Kidney epithelial cell (primary cell): Measurements from ENCODE around the gene SLC35E2B. TPM values are rescaled to one million over a fixed set of nuclear protein-coding genes. Genes with fewer than 3 reads are reported as not detected.

Experiments used
- DNase-seq: peaks from one replicate; pipeline ENCODE4 v3.0.0-alpha.2; 2010; ENCODE audit warnings: low read depth
- H3K27me3 ChIP-seq: 2 replicates; pipeline ENCODE4 v1.6.0; 2011; ENCODE audit warnings: low read length; ENCODE audit not compliant: control insufficient read depth, insufficient read depth
- H3K36me3 ChIP-seq: 2 replicates; pipeline ENCODE4 v1.5.1; 2011; ENCODE audit warnings: low read length; ENCODE audit not compliant: control insufficient read depth, insufficient read depth
- H3K4me3 ChIP-seq: 2 replicates; pipeline ENCODE4 v1.5.1; 2011; ENCODE audit warnings: low read depth, mild to moderate bottlenecking, control low read depth, low read length
- CTCF ChIP-seq: IDR thresholded peaks from 2 replicates; pipeline ENCODE4 v1.5.1; 2011; ENCODE audit warnings: mild to moderate bottlenecking, moderate library complexity, low read length, control low read depth, inconsistent platforms; ENCODE audit not compliant: insufficient read depth, poor library complexity, severe bottlenecking
- total RNA-seq: library from RNA; depleted of rRNA; stranded (reverse); fragments of >200 nt; gene quantifications from 2 replicates; pipeline ENCODE4 v1.2.3, GENCODE V29; 2015

The SLC35E2B gene
- total RNA-seq, 1 donor from 2014 or later = 28.0 TPM

GRCh38 chr1:1620433-1621139 is 72.0 kb downstream of the SLC35E2B start:
- H3K27me3 ChIP-seq = no peaks in the 10 kb centered on the region
- TF ChIP-seq CTCF = no peak
- DNase-seq = no peak

DNA sequence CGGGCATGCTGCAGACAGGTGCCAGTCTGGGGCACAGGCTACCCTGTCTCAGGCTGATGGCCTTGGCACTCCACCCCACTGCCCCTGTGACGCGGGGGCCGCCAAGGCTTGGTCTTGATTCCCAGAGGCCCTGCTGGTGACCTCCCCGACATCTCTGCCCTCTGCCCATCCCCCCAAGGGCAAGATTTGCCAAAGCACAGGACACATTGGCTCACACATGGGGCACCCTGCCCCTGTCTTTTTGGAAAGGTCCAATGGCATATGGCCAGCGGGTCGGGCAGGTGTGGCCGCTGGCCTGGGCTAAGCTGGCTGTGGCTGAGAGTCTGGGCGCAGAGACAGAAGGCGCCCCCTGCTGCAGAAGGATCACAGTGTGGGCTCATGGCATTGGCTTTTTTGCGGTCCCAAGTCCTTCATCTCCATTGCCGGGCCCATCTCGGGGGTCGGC is 72.7 kb downstream of the SLC35E2B start:
- Histone ChIP-seq H3K27me3 (no peaks in the 10 kb centered on the region), H3K4me3 (no peak overlapping the region), H3K36me3 (no peaks in the 10 kb centered on the region)
- DNase-seq = no peak
- no peak for TF ChIP-seq CTCF

More at GRCh38 chr1:1620433-1621139, 72.0 kb downstream of the SLC35E2B start:
- Histone ChIP-seq H3K4me3 (no peak overlapping the region), H3K36me3 (no peaks in the 10 kb centered on the region)

DNA sequence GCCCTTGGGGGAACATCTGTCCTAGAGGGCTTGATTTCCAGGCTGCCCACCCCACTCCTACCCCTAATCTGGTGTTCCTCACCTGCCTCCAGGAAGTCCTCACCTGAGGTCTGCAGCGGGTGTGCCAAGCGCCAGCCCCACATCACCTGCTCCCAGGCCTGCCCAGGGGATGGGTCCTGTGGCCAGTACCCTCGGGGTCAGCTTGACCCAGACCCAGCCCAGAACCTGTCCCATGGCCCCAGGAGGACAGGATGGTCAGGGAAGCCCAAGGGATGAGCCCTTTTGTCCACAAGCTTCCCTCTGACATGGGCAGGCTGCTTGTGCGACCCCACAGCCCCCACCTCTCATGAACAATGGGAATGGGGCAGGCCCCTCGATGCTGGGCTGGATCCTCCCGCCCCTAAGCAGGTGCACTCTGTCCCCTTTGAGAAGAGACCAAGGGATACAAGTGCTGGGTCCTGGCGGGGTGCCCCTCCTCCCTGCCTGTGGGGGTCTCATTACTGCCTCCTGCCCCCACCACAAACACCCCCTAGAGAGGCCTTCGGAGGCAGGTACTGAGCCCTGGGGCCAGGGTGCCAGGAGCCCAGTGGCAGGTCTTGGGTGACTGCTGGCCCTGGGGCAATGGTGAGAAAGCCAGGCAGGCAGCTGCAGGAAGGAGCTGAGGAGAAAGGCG is 74.1 kb downstream of the SLC35E2B start:
- TF ChIP-seq CTCF = no peak
- Histone ChIP-seq H3K27me3 (no peaks in the 10 kb centered on the region), H3K4me3 (no peak overlapping the region), H3K36me3 (no peaks in the 10 kb centered on the region)
- DNase-seq = no peak

DNA sequence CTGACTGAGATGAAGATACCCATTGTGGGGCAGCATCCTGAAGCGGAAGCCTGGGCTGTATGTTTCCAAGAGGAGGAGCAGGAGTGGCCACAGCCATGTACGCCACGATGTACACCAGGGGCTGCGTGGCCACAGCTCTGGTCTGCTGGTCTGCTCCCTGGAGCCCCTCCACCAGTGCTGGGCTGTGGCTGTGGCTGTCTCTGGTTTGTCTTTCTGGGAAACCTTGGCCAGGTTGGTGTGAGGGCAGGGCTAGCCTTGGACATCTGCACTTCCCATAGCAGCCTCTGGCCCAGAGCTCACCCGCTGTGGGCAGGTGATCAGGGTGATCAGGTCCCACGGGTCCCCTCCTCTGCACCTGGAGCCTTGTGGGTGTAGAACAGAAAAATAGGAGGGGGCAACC is 74.7 kb downstream of the SLC35E2B start:
- no peak for DNase-seq
- no peak for TF ChIP-seq CTCF
- no peaks in the 10 kb centered on the region for H3K27me3 ChIP-seq
- H3K4me3 ChIP-seq = no peak overlapping the region
- H3K36me3 ChIP-seq = no peaks in the 10 kb centered on the region

DNA sequence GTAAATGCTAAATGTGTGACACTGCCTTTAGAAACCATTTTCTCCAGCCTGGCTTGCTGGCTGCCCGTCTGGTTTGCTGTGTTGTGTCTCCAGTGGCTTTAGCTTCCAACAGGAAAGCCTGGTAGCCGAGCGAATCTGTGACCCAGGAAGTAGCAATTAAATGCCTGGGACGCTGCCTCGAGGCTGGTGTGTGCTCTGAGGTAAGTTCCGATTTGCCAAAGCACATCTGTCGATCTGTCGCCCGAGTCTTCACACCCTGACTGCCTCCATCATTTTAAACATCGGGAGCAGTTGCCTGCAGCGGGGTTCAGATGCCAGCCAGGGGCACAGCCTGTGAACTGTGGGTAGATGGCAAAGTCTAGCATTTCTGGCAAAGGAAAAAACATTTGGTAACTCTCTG is 75.1 kb downstream of the SLC35E2B start:
- Histone ChIP-seq H3K27me3 (no peaks in the 10 kb centered on the region), H3K4me3 (no peak overlapping the region), H3K36me3 (no peaks in the 10 kb centered on the region)
- no peak for TF ChIP-seq CTCF
- DNase-seq = no peak
